HG03108 (cell line): ENCODE measurements around the gene SLC35G2.
"Not testable (repeated sequence)": the region's sequence is repeated elsewhere in the genome, so short reads cannot be mapped to it uniquely, and the experiment has no call there.

Experiments
- ATAC-seq: cut with Tn5 transposase; IDR thresholded peaks from one replicate; pipeline ENCODE4 v1.9.1; 2021; ENCODE audit warnings: moderate library complexity; ENCODE audit not compliant: unreplicated experiment

SLC35G2 gene

GRCh38 chr3:136818769-136819391 is at the start of gene SLC35G2:
SLC35G2 (plus strand) TSS chr3:136819126; CDS start chr3:136854461, 35,335 bp downstream.
- no peak for ATAC-seq

- no peak for ATAC-seq
Observed at GRCh38 chr3:136772709-136773108, 46.2 kb upstream of the SLC35G2 start.

GRCh38 chr3:136778865-136779264 is 40.1 kb upstream of the SLC35G2 start:
- no peak for ATAC-seq

GRCh38 chr3:136780741-136781140 is 38.2 kb upstream of the SLC35G2 start:
- no peak for ATAC-seq

GRCh38 chr3:136783708-136784191 is 35.2 kb upstream of the SLC35G2 start:
- ATAC-seq, result no peak

GRCh38 chr3:136787349-136787748 is 31.6 kb upstream of the SLC35G2 start:
- peak; percentile 62 for ATAC-seq

GRCh38 chr3:136788154-136788553 is 30.8 kb upstream of the SLC35G2 start:
- no peak for ATAC-seq

- ATAC-seq, result no peak
Observed at GRCh38 chr3:136789976-136790375, 28.9 kb upstream of the SLC35G2 start.

GRCh38 chr3:136790786-136791185 is 28.1 kb upstream of the SLC35G2 start:
- ATAC-seq, result no peak

- no peak for ATAC-seq
Observed at GRCh38 chr3:136792556-136793330, 26.2 kb upstream of the SLC35G2 start.

GRCh38 chr3:136801146-136801545 is 17.8 kb upstream of the SLC35G2 start:
- not testable (repeated sequence) for ATAC-seq

- no peak for ATAC-seq
Observed at GRCh38 chr3:136802481-136802996, 16.4 kb upstream of the SLC35G2 start.

- ATAC-seq, result no peak
Observed at GRCh38 chr3:136804141-136804540, 14.8 kb upstream of the SLC35G2 start.

GRCh38 chr3:136804813-136805212 is 14.1 kb upstream of the SLC35G2 start:
- no peak for ATAC-seq

- no peak for ATAC-seq
Observed at GRCh38 chr3:136805795-136806194, 13.1 kb upstream of the SLC35G2 start.

- ATAC-seq, result no peak
Observed at GRCh38 chr3:136811701-136812100, 7.2 kb upstream of the SLC35G2 start.

GRCh38 chr3:136817448-136817847 is 1.5 kb upstream of the SLC35G2 start:
- ATAC-seq, result no peak

- ATAC-seq, result no peak
Observed at GRCh38 chr3:136818191-136818768, 646 bp upstream of the SLC35G2 start.

GRCh38 chr3:136819392-136819730 is 435 bp downstream of the SLC35G2 start:
- ATAC-seq, result no peak

- ATAC-seq, result no peak
Observed at GRCh38 chr3:136819731-136820679, 1.1 kb downstream of the SLC35G2 start.

- no peak for ATAC-seq
Observed at GRCh38 chr3:136831461-136831860, 12.5 kb downstream of the SLC35G2 start.
